Tibial nerve (tissue), 4 donors: ENCODE data around the gene CDKN2A. TPM values are rescaled to one million over a fixed set of nuclear protein-coding genes. Genes with fewer than 3 reads are reported as not detected.
A peak's percentile ranks its signal among the peaks of the same experiment; 100 is the strongest.

ENCODE experiments used
- DNase-seq, 2 donors: peaks; one replicate each; pipeline ENCODE4 v3.0.0-alpha.2; 2019; ENCODE audit warnings: low spot score in 2 of 2
- H3K27ac ChIP-seq, 4 donors: fragments of 200-600 bp; sonication (generic) in 3 of 4; one replicate each; pipeline ENCODE4 v1.5.1; 2017 to 2019; ENCODE audit warnings: mild to moderate bottlenecking in 1 of 4
- H3K27me3 ChIP-seq, 2 donors: fragments of 200-600 bp; sonication (generic) in 1 of 2; one replicate each; pipeline versions ENCODE4 v1.5.1 to v1.6.0; 2017 to 2019
- H3K36me3 ChIP-seq, 3 donors: fragments of 200-600 bp; sonication (generic); one replicate each; pipeline ENCODE4 v1.5.1; 2018 to 2019
- H3K4me1 ChIP-seq, 4 donors: fragments of 200-600 bp; sonication (generic) in 3 of 4; one replicate each; pipeline ENCODE4 v1.5.1; 2017 to 2019
- H3K4me3 ChIP-seq, 4 donors: fragments of 200-600 bp; sonication (generic) in 3 of 4; one replicate each; pipeline ENCODE4 v1.5.1; 2017 to 2019; ENCODE audit warnings: mild to moderate bottlenecking in 1 of 4, moderate library complexity in 1 of 4
- H3K9me3 ChIP-seq, 4 donors: fragments of 200-600 bp; sonication (generic) in 3 of 4; one replicate each; pipeline ENCODE4 v1.5.1; 2017 to 2019
- CTCF ChIP-seq, 5 experiments: fragments of 200-600 bp in 3 of 5; fragments of 450-650 bp in 2 of 5; sonication (generic) in 3 of 5; IDR thresholded peaks; one replicate each; pipeline ENCODE4 v1.5.1; 2016 to 2019; ENCODE audit warnings: antibody characterized with exemption in 5 of 5, mild to moderate bottlenecking in 3 of 5, moderate library complexity in 2 of 5
- EP300 ChIP-seq, 2 donors: sonication (generic); formaldehyde crosslinking; IDR thresholded peaks; one replicate each; pipeline ENCODE4 v1.6.1; 2017; ENCODE audit warnings: antibody characterized with exemption in 2 of 2, mild to moderate bottlenecking in 1 of 2
- POLR2A ChIP-seq, 2 donors: fragments of 450-650 bp; IDR thresholded peaks; one replicate each; pipeline ENCODE4 v1.6.1; 2017; ENCODE audit warnings: antibody characterized with exemption in 2 of 2, mild to moderate bottlenecking in 2 of 2, moderate library complexity in 2 of 2
- WGBS, 2 donors: methylation state at CpG; one replicate each; pipeline ENCODE4 v1.1.5; 2018; 5-methylcytosine and 5-hydroxymethylcytosine counted together
- total RNA-seq, 4 donors: library from RNA; depleted of rRNA; stranded (reverse); fragments of >200 nt; gene quantifications; one replicate each; pipeline ENCODE4 v1.1.0, GENCODE V29; 2016

CDKN2A gene
- total RNA-seq, 4 donors from 2014 or later, result 1.7 to 11.6 (median 2.4) TPM

- Histone ChIP-seq H3K9me3 (no peaks in the 10 kb centered on the region), H3K27ac (no peak overlapping the region), H3K4me3 (no peak overlapping the region), H3K36me3 (no peaks in the 10 kb centered on the region), H3K4me1 (no peaks in the 10 kb centered on the region), H3K27me3 (no peaks in the 10 kb centered on the region)
- TF ChIP-seq EP300 (IDR thresholded peaks at IDR 0.05) (no peak), CTCF (IDR thresholded peaks at IDR 0.05) (no peak), POLR2A (IDR thresholded peaks at IDR 0.05) (no peak)
- WGBS, 2 donors, result 53 to 66% methylated on average over 6 of the region's 6 CpGs
- DNase-seq, result no peak
Observed at GRCh38 chr9:22026696-22027095, 32.5 kb upstream of the CDKN2A start.

DNA sequence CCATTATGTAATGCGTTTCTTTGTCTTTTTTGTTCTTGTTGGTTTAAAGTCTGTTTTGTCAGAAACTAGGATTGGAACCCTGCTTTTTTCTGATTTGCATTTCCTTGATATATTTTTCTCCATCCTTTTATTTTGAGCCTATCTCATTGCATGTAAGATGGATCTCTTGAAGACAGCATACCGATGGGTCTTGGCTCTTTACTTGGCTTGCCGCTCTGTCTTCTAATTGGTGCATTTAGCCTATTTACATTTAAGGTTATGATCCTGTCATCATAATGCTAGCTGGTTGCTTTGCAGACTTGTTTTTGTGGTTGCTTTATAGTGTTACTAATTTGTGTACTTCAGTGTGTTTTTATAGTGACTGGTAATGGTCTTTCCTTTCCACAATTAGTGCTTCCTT is 28.2 kb upstream of the CDKN2A start:
- no peaks in the 10 kb centered on the region for H3K4me1 ChIP-seq
- WGBS, 2 donors, result 98 to 99% methylated on average over 3 of the region's 3 CpGs
- peaks cover 0 to 11% (median 0%) of the 10 kb centered on the region in 4 donors for H3K9me3 ChIP-seq
- no peaks in the 10 kb centered on the region for H3K36me3 ChIP-seq
- no peak for DNase-seq
- no peak overlapping the region for H3K4me3 ChIP-seq
- no peak overlapping the region for H3K27ac ChIP-seq
- no peak for TF ChIP-seq EP300 (IDR thresholded peaks at IDR 0.05)
- TF ChIP-seq POLR2A (IDR thresholded peaks at IDR 0.05), result no peak
- no peak for TF ChIP-seq CTCF (IDR thresholded peaks at IDR 0.05)
- no peaks in the 10 kb centered on the region for H3K27me3 ChIP-seq

DNA sequence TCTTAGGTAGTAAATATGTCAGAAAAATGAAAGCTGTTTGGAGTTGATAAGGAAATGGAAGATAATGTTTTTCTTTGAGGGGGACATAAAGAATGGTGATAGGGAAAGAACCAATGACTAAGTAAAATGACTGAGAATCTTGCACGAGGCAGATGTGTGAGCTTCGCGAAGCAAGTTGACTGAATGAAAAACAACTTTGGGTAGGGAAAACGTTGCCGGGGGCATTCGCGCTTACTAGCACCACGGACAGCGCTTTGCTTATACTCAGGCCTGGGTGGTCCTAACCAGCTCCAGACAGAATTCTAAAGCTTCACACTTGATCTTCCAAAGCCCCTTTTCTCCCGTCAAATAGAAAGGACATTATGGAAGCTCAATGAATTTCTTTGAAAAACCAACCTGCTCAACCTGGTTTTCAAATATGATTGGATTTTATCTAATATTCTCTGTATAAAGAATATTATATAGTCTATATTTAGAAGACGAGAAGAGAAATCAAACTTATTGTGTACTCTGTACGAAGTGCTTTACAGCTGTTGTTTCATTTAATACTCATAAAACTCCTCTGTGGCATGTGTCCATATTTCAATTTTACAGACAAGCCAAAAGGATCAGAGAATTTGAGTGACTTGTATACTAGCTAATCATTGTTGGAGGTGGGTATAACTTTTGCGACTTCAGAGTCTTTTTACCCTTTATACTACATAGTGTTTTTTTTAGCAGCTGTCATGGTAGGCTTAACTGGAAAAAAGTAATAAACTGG is 16.9 kb upstream of the CDKN2A start:
- H3K27me3 ChIP-seq, result peaks cover 0 to 10% of the 10 kb centered on the region in 2 donors
- H3K36me3 ChIP-seq, result no peaks in the 10 kb centered on the region
- H3K9me3 ChIP-seq, result no peaks in the 10 kb centered on the region
- TF ChIP-seq POLR2A (IDR thresholded peaks at IDR 0.05) (no peak), EP300 (IDR thresholded peaks at IDR 0.05) (no peak), CTCF (IDR thresholded peaks at IDR 0.05) (no peak)
- no peak overlapping the region for H3K4me3 ChIP-seq
- no peak overlapping the region for H3K27ac ChIP-seq
- 22 to 23% methylated on average over 13 of the region's 13 CpGs for WGBS, 2 donors
- no peak for DNase-seq
- H3K4me1 ChIP-seq, result peaks cover 0 to 25% (median 4%) of the 10 kb centered on the region in 4 donors

- Histone ChIP-seq H3K9me3 (no peaks in the 10 kb centered on the region), H3K4me1 (peaks cover 0 to 33% (median 4%) of the 10 kb centered on the region in 4 donors), H3K4me3 (peak overlapping the region; percentile 54 to 81 (median 62)), H3K36me3 (peaks cover 0 to 8% (median 0%) of the 10 kb centered on the region in 3 donors), H3K27ac (peak overlapping the region in 3 of 4 donors; percentile 59 to 86 (median 77)), H3K27me3 (peaks cover 0 to 26% of the 10 kb centered on the region in 2 donors)
- TF ChIP-seq POLR2A (IDR thresholded peaks at IDR 0.05) (no peak), CTCF (IDR thresholded peaks at IDR 0.05) (no peak), EP300 (IDR thresholded peaks at IDR 0.05) (peak in 1 of 2 donors; percentile 55)
- WGBS, 2 donors, result 5 to 6% methylated on average over 5 to 6 of the region's 6 CpGs
- DNase-seq, result no peak
Observed at GRCh38 chr9:22009506-22009867, 15.3 kb upstream of the CDKN2A start.

GRCh38 chr9:22008717-22009505 is 14.7 kb upstream of the CDKN2A start, which contains the start of gene CDKN2B:
TSS of gene CDKN2B (minus strand) at chr9:22009305. CDS start at chr9:22008953, 352 bp downstream.
- DNase-seq, result peak; percentile 89 to 93
- Histone ChIP-seq H3K9me3 (no peaks in the 10 kb centered on the region), H3K36me3 (peaks cover 0 to 8% (median 0%) of the 10 kb centered on the region in 3 donors), H3K27me3 (peaks cover 0 to 27% of the 10 kb centered on the region in 2 donors), H3K4me3 (peak within 1 kb of the TSS; percentile 54 to 81 (median 62)), H3K4me1 (peaks cover 0 to 33% (median 4%) of the 10 kb centered on the region in 4 donors), H3K27ac (peak within 1 kb of the TSS; percentile 51 to 86 (median 82))
- 0 to 1% methylated on average over 51 to 70 of the region's 86 CpGs for WGBS, 2 donors
- TF ChIP-seq EP300 (IDR thresholded peaks at IDR 0.05) (peak; percentile 41 to 87), CTCF (IDR thresholded peaks at IDR 0.05) (peak; percentile 86 to 94 (median 90)), POLR2A (IDR thresholded peaks at IDR 0.05) (peak; percentile 33 to 74)
